A673 (cell line): ENCODE results near the gene ALLC. TPM values are rescaled to one million over a fixed set of nuclear protein-coding genes. Genes with fewer than 3 reads are reported as not detected.

Source experiments
- BruUV-seq: library from RNA; stranded (reverse); fragments of 400-500 nt; replicated peaks from 2 replicates; lab custom pipeline; 2021; lab: Mats Ljungman, UMichigan
- CTCF ChIA-PET: fragments of 300-600 bp; sonication (Branson Sonifier 250); formaldehyde crosslinking; loops from one replicate; lab custom pipeline; 2022; ENCODE audit warnings: antibody characterized with exemption; lab: Charles Lee
- POLR2A ChIA-PET: fragments of 300-600 bp; sonication (Branson Sonifier 250); formaldehyde crosslinking; loops from one replicate; lab custom pipeline; 2022; ENCODE audit warnings: antibody characterized with exemption; ENCODE audit not compliant: low non-redundant PET; lab: Charles Lee
- DNase-seq: peaks from one replicate; pipeline ENCODE4 v3.0.0-alpha.2; 2015; ENCODE audit warnings: low spot score
- H3K27ac ChIP-seq: fragments of 200-600 bp; sonication (generic); 2 replicates; pipeline ENCODE4 v1.5.1; 2016; ENCODE audit warnings: mixed run types, low read depth, mild to moderate bottlenecking, mixed read lengths, antibody characterized with exemption, low read length; ENCODE audit not compliant: poor library complexity, severe bottlenecking
- H3K27me3 ChIP-seq: fragments of 200-600 bp; sonication (generic); replicated peaks from 2 replicates; pipeline ENCODE4 v1.6.1; 2017; ENCODE audit warnings: mixed run types, low read depth, mild to moderate bottlenecking, mixed read lengths, antibody characterized with exemption, low read length; ENCODE audit not compliant: insufficient read depth, poor library complexity
- H3K36me3 ChIP-seq: fragments of 200-600 bp; sonication (generic); 2 replicates; pipeline ENCODE4 v1.6.1; 2016; ENCODE audit warnings: mixed run types, mild to moderate bottlenecking, mixed read lengths, antibody characterized with exemption, low read length; ENCODE audit not compliant: insufficient read depth, poor library complexity, severe bottlenecking
- H3K4me1 ChIP-seq: fragments of 200-600 bp; sonication (generic); 2 replicates; pipeline ENCODE4 v1.6.1; 2017; ENCODE audit warnings: mixed run types, mild to moderate bottlenecking, mixed read lengths, antibody characterized with exemption, low read length; ENCODE audit not compliant: insufficient read depth, poor library complexity, severe bottlenecking
- H3K4me3 ChIP-seq: fragments of 200-600 bp; sonication (generic); 2 replicates; pipeline ENCODE4 v1.5.1; 2016; ENCODE audit warnings: low read depth, mixed run types, mild to moderate bottlenecking, mixed read lengths, low read length; ENCODE audit not compliant: poor library complexity, severe bottlenecking
- H3K9me3 ChIP-seq: fragments of 200-600 bp; sonication (generic); 2 replicates; pipeline ENCODE4 v1.6.1; 2016; ENCODE audit warnings: mixed run types, low read depth, mild to moderate bottlenecking, mixed read lengths, antibody characterized with exemption, low read length; ENCODE audit not compliant: poor library complexity, severe bottlenecking
- EZH2 ChIP-seq: fragments of 200-600 bp; sonication (generic); IDR thresholded peaks from 2 replicates; pipeline ENCODE4 v1.6.1; 2017; ENCODE audit warnings: borderline replicate concordance, low read depth, mild to moderate bottlenecking, mixed read lengths, antibody characterized with exemption, low read length; ENCODE audit not compliant: poor library complexity, severe bottlenecking
- intact Hi-C: fragments of 100-400 bp; cut with micrococcal nuclease; formaldehyde crosslinking; loops from one replicate; pipeline ENCODE4 v1.10.0; 2022; ENCODE audit not compliant: unreplicated experiment
- total RNA-seq: library from RNA; stranded (reverse); gene quantifications from 2 replicates; pipeline ENCODE4 v1.2.3, GENCODE V29; 2021
- TF ChIP-seq, protein P1 (sequence below): fragments of 300-800, 200-600 bp; sonication (generic); conservative IDR thresholded peaks from 2 replicates; pipeline ENCODE4 v1.5.1; 2017; ENCODE audit warnings: low read depth, mild to moderate bottlenecking, antibody characterized with exemption, low read length, moderate library complexity, mixed read lengths

The ALLC gene
- total RNA-seq, 1 experiment from 2014 or later: not detected

DNA sequence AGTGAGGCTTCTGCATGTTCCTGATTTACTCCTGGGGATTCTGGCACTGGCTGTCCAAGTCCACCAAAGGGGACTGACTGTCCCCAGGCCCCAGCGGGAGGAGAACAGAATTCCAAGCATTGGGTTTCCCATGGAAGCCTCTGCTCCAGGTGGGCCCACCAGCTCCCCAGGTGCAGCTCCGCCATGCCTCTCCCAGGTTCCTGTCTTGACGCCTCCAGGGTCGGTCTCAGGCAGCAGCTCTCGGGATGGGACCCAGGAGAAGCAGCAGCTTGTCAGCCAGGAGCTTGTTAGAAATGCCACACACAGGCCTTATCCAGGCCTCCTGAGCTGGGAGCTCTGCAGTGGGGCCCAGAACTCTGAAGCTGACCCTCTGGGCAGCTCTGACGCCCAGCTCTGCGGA is 93.3 kb downstream of the ALLC start:
- Histone ChIP-seq H3K9me3 (no peaks in the 10 kb centered on the region), H3K4me1 (no peaks in the 10 kb centered on the region), H3K4me3 (no peak overlapping the region), H3K27ac (no peak overlapping the region), H3K27me3 (no peaks in the 10 kb centered on the region), H3K36me3 (no peaks in the 10 kb centered on the region)
- TF ChIP-seq, protein P1, sequence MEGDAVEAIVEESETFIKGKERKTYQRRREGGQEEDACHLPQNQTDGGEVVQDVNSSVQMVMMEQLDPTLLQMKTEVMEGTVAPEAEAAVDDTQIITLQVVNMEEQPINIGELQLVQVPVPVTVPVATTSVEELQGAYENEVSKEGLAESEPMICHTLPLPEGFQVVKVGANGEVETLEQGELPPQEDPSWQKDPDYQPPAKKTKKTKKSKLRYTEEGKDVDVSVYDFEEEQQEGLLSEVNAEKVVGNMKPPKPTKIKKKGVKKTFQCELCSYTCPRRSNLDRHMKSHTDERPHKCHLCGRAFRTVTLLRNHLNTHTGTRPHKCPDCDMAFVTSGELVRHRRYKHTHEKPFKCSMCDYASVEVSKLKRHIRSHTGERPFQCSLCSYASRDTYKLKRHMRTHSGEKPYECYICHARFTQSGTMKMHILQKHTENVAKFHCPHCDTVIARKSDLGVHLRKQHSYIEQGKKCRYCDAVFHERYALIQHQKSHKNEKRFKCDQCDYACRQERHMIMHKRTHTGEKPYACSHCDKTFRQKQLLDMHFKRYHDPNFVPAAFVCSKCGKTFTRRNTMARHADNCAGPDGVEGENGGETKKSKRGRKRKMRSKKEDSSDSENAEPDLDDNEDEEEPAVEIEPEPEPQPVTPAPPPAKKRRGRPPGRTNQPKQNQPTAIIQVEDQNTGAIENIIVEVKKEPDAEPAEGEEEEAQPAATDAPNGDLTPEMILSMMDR: no peak
- TF ChIP-seq EZH2: no peak
- intact Hi-C loops: no loop called here
- POLR2A ChIA-PET: no interaction called here
- CTCF ChIA-PET: no interaction called here
- DNase-seq: no peak
- no TSS peak for BruUV-seq

DNA sequence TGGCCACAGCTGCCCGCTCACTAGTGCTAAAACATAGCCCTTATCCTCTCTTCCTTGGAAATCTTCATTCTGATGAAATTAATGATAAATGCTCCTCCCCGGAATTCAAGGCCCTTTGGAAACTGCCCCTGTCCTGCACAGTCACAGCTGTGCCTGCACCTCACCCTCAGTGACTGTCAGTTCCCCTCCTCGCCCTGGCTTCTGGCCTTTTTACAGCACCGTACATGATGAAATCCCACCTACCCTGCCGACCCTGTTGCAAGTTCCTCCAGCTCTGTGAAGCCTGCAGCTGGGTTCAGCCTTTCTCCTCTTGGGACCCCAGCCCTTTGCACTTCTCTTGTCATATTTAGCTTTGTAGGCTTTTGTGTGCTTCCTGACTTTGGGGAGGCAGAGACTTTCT is 93.8 kb downstream of the ALLC start:
- H3K27me3 ChIP-seq: no peaks in the 10 kb centered on the region
- no peak overlapping the region for H3K27ac ChIP-seq
- TF ChIP-seq EZH2: no peak
- TF ChIP-seq, protein P1: no peak
- no TSS peak for BruUV-seq
- no peak overlapping the region for H3K4me3 ChIP-seq
- no peak for DNase-seq
- intact Hi-C loops: no loop called here
- no peaks in the 10 kb centered on the region for H3K36me3 ChIP-seq
- CTCF ChIA-PET: no interaction called here
- no peaks in the 10 kb centered on the region for H3K4me1 ChIP-seq
- no peaks in the 10 kb centered on the region for H3K9me3 ChIP-seq
- POLR2A ChIA-PET: no interaction called here

Other genes starting within 250 kb of the ALLC start
- 52.4 and 68.3 TPM in 2 replicates for gene ADI1, start 138.7 kb upstream of the ALLC start, total RNA-seq
- 45.3 and 48.3 TPM in 2 replicates for gene RNASEH1, start 99.9 kb upstream of the ALLC start, total RNA-seq
- 1,383 and 1,475 TPM in 2 replicates for gene RPS7, start 82.9 kb upstream of the ALLC start, total RNA-seq
- 0.63 and 0.77 TPM in 2 replicates for gene COLEC11, start 63.1 kb upstream of the ALLC start, total RNA-seq
- 0.43 and 0.81 TPM in 2 replicates for gene DCDC2C, start 45.4 kb downstream of the ALLC start, total RNA-seq